Retina (tissue), 1 donor: ENCODE results near the gene CDYL.
A peak's percentile ranks its signal among the peaks of the same experiment; 100 is the strongest.
"Not testable (repeated sequence)": the region's sequence is repeated elsewhere in the genome, so short reads cannot be mapped to it uniquely, and the experiment has no call there.

Source experiments
- DNase-seq: peaks from one replicate; pipeline ENCODE4 v3.0.0-alpha.2; 2016

CDYL gene

DNA sequence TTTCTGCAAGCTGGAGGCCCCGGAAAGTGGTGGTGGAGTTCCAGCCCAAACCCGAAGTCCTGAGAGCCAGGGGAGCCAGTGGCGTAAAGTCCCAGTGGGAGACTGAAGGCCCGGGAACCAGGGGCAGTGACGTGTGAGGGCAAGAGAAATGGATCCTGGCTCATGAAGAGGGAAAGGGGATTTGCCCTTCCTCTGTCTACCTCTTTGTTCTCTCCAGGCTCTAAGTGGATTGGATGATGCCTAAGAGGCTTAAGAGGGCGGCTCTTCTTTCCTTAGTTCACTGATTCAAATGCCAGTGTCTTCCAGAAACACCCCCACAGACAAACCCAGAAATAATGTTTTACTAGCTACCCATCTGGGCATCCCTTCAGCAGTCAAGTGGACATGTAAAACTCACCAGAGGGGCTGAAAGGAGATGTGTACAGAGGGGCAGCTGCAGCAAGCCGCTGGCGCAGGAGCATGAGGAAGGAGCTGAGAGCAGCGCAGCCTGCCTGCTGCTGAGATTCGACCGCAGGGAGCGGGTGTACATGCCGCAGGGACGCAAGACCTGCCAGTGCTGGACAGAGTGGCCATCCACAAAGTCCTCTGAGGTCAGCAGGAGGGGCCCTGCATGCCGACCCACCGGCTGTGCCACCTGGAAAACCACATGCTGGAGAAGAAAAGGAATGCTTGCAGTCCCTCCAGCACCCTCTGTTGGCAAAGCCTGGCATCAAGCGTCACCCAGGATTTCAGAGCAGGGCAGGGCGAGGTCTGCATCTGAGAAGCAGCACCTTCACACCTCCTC lies 29.5 kb downstream of the CDYL start:
- peak; percentile 85 for DNase-seq

DNA sequence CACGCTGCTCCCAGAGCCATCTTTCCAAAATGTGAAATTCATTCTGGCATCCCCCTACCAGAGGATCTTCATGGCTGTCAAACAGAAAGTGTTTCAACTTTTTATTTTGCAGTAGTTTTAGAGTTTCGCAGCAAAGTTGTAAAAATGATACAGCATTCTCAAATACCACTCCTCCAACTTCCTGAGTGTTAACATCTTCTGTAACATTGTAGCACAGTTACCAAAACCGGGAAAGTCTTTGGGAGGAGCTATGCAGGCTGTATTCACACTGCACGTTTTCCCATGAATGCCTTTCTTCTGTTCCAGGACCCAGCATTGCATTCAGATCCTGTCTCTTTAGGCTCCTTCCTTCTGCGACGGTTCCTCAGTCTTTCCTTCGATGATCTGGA lies 30.1 kb downstream of the CDYL start:
- no peak for DNase-seq

DNA sequence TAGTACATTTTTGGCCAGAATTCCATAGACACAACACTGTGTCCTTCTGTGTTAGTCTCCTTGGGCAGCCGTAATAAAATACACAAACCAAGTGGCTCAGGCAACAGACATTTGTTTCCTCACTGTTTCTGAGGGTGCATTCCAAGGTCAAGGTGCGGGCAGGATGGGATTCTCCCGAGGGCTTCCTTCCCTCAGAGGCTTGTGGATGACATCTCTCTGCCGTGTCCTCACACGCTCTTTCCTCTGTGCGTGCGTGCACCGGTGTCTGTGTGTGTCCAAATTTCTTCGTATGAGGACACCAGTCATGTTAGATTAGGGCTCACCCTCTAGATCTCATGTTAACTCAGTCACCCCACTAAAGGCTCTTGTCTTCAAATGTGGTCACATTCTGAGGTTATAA lies 30.6 kb downstream of the CDYL start:
- no peak for DNase-seq

DNA sequence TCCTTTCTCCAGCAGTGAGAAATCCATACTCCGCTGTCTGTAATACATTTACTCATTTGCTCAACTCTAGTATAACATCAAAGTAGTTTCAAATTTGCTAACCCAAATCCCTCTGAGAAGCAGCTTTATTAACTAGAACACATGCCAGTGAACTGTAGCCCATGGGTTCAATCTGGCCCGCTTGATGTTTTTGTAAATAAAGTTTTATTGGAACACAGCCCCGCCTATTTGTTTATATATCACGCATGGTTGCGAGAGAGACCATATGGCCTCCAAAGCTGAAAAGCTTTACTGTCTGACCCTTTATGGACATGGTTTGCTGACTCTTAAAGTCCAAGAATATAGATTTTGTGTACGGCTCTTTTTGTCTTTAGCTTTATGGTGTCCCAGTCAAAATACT lies 32.2 kb downstream of the CDYL start:
- DNase-seq, result no peak

DNA sequence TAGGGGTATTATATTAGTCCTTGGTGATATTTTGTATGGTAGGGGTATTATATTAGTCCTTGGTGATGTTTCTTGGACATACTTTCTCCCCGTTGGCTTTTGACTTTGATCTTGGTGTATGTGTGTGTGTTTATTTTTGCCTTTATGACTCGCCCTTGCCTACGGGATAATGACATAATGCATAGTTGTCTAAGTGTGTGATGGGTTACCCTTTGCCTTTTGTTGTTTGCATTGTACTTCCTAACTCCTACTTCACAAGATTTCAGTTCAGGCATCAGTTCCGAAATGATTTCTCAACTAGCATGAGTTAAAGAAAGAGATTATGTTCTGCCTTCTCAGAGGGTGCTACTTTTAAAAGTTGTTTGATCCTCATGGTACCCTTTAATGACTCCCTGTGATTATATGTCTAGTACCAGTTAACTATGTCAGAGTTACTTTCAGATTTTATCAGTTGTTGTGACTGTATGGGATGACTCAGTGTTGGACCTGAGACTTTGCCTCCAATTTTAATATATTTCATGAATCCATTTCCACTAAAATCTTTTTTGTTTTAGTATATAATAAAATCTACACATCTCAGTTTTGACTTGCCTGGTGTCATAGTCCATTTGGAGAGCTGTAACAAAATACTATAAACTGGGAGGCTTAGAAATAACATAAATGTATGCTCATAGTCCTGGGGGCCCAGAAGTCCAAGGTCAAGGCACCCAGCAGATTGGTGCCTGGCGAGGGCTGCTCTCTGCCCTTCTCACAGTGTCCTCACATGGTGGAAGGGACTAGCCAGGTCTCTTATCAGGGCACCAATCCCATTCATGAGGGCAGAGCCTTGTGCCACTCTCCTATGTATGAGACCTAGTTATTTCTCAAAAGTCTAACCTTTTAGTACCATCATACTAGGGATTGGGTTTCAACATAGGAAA lies 34.1 kb downstream of the CDYL start:
- DNase-seq, result no peak

DNA sequence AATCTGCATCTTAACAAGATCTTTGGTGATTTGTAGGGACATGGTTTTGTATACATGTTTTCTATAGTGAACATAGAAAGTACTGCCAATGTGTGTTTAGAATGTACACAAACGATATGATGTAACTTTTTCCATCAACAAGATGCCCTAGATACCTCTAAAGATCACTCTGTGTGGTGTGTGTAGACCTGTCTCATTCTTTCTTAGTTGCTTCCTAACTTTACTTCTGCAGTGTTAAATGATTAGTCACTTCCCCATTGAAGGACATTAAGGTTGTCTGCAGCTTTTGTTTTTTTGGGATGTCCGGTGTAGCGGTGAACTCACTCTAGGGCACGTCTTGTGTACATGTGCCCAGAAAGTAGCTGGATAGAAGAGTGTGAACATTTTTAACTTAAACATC lies 35.9 kb downstream of the CDYL start:
- no peak for DNase-seq

DNA sequence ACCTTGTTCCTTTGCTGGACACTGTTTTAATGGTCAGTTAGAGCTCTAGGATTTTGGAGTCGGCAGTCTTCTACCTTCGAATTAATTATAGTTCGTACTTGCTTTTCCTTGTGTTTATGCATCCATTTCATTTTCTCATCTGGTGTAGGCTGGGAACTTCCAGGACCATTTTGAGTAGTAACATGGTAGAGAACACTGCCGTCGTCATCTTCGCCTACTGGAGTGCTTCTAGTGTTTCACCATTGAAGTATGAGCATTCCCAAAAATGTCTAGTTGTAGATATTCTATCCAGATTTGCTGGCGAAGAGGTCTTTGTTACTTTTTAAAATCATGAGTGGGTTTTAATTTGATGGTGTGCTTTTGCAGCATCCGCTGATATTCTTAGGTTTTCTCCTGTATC lies 36.9 kb downstream of the CDYL start:
- no peak for DNase-seq

DNA sequence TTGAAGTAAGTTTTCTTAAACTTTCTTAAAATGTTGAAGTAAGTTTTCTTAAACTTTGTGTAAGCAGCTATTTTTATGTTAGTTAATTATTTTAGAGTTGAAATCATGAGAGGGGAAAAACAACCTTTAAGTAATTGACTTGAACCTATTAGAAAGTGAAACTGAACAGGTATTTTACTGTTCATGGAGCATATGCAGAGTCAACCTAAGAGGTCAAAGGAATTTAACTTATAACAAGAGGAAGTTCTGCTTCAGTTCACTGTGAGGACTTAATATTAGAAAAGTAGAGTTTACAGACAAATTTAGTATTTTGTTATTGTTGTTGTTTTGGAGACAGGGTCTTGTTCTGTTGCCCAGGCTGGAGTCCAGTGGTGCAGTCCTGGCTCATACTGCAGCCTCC lies 38.0 kb downstream of the CDYL start:
- DNase-seq, result no peak

DNA sequence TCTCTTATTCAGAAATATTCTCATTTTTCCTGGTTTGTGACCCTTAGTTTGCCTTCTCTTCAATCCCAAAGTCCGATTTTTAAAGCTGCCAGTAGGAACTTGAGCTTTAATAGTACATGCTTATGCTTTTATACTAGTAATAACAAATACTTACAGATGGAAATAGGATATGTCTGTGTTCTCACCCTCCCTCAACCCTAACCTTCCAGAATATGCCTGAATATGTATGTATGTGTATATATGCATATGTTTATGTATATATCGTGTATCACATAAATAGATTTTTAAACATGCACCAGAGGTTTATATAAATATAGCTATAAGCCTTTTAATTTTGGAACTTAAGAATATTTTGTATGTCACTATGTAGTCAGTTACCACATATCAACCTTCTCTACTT lies 38.8 kb downstream of the CDYL start:
- DNase-seq, result no peak

DNA sequence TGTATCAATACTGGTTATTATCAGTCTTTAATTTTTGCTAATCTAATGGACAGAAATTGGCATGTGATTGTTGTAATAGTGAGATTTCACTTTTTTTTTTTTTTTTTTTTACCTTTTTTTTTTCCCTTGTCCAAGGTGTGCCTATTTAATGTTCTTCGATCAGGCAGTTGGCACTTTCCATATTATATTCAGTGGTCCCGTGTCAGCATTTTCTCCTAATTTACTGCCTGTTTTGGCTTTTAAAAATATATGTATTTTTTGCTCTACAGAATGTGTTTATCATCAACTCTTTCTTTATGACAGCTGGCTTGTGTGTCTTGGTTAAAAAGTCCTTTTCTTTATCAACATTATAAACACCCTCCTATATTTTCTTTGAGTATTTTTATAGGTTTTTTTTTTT lies 39.4 kb downstream of the CDYL start:
- no peak for DNase-seq

DNA sequence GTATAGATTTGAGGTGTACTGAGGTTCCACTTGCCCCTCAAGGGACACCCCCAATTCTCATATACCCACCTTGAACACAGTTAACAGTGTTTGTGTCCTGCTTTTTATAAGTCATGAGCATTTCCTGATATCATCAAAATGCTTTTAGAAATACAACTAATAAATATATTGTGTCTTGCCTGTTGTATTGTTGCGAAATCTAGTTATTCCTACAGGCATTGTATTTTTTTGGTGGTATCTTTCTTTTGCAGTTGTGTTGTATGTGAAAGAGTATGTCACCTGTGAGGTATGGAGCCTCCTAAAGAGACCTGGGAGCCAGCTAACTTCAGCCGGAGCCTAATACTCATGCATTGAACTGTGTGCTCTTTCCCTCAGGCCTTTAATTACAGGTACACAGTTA lies 40.7 kb downstream of the CDYL start:
- no peak for DNase-seq

DNA sequence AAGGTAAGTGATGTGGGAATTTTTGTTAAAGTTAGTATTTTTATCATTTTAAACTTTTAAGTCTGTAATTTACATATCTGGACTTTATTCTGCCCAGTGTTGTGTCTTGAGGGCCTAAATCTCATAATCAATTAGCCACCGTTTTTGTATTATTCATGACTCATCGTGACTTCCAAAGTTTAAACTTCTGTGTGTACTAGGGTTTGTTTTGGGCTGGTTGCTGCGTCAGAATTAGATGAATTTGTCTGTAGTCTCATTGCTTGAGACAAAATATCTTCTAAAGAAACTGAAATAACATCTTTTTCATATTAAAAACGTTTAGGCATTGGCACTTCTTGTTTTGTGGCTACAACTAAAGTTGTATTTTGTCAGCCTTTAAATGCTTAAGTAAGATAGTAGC lies 41.3 kb downstream of the CDYL start:
- DNase-seq, result no peak

DNA sequence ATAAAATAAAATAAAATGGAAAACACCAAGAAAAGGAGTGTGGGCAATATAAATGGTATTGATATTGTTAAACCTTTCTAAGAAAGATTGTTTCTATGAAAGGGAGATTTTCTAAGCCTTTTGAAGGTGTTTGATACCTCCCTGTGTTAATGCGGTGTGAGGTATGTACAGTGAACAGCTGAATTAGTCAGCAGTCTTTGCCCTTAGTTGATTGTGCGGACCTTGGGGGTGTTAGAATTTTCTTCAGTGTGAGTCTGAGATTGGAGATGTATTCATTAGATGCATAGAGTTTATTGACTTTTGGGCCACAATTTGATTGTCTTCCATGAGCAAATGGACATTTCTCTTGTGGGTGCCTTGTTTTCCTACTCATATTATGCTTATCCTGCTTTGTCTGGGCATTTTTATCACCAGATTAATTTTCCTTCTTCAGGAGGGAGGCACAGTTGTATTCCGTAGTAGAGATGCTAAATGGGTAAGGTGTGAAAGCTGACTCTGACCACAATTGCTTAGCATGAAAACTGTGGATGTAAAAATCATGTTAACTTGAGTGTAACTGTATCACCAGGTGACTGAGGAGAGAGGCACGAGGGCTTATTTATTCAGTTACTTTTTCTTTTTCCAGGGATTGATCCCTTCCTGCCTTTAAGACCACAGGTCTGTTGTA lies 42.2 kb downstream of the CDYL start:
- no peak for DNase-seq

DNA sequence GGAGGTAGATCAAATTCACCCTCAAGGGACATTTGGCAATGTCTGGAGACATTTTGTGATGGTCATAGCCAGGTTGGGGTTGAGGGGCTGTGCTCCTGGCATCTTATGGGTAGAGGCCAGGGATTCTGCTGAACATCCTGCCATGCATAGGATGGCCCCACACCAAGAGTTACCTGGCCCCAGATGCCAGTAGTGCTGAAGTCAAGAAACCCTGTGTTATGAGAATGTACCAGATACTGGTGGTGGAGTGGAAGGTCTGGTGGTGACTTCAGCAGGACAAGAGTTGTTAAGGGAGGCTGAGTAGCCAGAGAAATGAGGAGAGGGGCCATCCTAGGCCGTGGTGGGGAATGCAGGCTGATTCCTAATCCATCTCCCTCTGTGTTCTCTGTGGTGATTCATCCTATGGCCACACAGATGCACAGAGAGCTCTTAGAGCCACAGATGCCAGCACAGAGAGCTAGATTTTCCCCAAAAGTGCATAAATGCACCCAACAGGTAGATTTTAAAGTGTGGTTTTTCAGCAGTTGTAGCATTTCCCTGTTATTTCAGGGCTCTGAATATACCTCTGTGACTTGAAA lies 43.6 kb downstream of the CDYL start:
- no peak for DNase-seq

DNA sequence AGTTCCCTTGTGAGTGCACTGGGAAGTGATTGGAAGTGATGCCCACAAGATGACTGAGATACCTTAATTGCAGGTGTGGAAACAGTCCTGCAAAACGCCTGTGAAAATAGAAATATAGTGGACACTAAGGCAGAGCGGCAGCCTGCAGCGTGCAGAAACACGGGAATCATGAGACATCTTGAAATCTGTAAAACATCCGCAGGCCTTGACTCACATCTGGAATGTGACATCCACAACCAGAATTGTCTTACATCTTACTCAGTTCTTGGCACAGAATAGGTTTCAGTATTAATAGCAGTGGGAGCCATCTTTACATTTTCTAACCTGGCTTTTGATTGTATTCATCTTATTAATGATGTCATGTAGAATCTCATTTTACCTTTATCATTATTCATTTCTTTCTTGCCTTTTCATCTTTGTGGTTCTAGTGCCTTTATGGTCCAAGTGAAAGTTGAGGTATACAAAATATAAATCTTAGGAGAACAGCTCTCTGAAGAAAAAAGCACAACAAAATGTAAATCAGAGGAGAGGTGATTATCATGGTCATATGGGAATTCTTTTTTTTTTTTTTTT lies 44.6 kb downstream of the CDYL start:
- DNase-seq, result no peak

DNA sequence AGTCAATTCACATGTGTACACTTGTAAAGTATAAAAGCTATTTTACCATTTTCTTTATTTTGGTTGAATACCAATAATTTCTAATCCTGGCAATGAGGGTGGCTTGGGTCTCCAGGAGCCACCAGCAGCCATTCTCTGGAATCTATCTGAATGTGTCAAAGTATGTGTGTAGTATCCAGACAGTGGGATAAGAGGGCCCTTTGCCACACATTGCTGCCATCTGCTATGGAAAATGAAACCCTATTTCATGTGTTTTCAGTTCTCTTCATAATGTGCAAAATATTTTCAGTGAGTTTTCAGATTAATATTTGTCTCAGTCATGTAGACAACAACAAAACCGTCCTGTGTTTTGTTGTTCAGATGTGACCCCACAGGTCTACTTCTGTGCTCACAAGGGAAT lies 46.3 kb downstream of the CDYL start:
- no peak for DNase-seq

DNA sequence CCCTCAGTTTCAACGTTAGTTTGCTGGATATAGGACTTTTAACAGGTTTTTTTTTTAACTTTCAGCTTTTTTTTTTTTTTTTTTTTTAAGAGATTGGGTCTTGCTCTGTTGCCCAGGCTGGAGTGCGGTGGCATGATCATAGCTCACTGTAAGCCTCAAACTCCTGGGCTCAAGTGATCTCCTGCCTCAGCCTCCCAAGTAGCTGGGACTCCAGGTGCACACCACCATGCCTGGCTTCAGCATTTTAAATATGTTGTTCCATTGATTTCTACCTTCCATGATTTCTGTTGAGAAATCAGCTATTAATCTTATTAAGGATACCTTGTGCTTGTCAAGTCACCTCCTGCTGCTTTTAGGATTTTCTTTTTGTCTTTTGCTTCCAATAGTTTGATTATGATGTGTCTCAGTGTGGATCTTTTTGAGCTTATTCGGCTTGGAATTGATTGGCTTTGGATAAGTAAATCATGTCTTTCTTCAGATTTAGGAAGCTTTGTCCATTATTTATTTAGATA lies 52.0 kb downstream of the CDYL start:
- no peak for DNase-seq

DNA sequence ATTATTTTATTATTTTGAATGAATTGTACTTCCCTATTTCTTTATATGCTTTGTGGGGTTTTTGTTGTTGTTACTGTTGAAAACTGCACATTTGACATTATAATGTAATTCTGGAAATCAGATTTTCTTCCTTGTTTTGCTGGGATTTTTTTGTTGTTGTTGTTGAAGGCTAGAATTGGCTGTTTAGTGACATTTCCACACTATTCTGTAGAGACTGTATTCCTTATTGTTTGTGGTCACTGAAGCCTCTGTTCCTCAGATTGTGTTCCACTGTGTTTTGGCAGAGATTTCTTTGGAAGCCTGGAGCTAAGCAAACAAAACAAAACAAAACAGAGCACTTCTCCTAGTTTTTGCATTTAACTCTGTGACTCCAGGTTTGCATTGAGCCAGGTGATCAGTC lies 52.9 kb downstream of the CDYL start:
- DNase-seq, result no peak

DNA sequence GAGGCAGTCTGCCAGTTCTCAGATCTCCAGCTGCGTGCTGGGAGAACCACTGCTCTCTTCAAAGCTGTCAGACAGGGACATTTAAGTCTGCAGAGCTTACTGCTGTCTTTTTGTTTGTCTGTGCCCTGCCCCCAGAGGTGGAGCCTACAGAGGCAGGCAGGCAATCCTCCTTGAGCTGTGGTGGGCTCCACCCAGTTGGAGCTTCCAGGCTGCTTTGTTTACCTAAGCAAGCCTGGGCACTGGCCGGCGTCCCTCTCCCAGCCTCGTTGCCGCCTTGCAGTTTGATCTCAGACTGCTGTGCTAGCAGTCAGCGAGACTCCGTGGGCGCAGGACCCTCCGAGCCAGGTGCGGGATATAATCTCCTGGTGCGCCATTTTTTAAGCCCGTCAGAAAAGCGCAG lies 59.3 kb downstream of the CDYL start:
- DNase-seq, result not testable (repeated sequence)

DNA sequence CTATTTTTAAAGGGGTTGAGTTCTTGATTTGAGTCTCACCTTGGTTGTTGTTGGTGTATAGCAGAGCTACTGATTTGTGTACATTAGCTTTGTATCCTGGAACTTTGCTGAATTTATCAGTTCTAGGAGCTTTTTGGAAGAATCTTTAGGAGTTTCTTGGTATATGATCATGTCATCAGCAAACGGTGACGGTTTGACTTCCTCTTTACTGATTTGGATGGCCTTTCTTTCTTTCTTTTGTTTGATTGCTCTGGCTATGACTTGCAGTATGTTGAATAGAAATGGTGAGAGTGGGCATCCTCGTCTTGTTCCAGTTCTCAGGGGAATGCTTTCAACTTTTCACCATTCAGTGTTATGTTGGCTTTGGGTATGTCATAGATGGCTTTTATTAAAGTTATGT lies 64.0 kb downstream of the CDYL start:
- no peak for DNase-seq

DNA sequence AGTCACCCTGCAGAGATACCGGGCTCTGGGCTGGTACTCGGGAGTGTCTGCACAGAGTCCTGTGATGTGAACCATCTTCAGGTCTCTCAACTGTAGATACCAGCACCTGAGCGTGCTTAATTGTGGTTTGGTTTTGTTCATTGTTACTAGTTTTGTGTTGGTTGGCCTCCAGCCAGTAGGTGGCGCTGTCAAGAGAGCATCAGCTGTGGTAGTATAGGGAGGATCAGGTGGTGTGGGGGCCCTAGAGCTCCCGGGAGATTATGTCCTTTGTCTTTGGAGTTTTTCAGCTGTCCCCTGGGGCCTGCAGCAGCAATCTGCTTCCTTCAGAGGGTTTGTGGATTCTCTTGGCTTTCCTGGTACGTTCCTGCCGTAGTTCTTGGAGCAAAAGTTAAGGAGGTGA lies 67.9 kb downstream of the CDYL start:
- DNase-seq, result no peak

DNA sequence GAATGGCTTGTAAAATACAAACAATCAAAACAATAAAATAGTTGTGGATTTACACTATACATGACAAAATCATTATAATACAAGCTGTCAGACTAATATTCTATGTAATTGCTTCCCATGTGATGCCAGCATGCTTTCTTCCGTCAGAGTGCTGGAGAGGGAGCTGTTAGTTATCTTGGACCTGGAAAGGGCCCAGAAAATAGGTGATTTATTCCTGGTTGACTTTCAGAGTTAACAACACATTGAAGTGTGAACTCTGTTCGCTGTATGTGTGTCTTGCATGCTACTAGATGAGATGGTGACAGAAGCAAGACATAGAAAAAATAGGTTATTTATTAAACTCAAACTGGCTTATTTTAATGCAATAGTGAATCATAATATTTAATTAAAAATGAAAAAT lies 70.2 kb downstream of the CDYL start:
- no peak for DNase-seq
